HG03439 (cell line): ENCODE measurements around the gene RNFT2.

Experiments
- ATAC-seq: cut with Tn5 transposase; IDR thresholded peaks from one replicate; pipeline ENCODE4 v1.9.1; 2021; ENCODE audit warnings: mild to moderate bottlenecking, moderate library complexity; ENCODE audit not compliant: unreplicated experiment

RNFT2 gene

DNA sequence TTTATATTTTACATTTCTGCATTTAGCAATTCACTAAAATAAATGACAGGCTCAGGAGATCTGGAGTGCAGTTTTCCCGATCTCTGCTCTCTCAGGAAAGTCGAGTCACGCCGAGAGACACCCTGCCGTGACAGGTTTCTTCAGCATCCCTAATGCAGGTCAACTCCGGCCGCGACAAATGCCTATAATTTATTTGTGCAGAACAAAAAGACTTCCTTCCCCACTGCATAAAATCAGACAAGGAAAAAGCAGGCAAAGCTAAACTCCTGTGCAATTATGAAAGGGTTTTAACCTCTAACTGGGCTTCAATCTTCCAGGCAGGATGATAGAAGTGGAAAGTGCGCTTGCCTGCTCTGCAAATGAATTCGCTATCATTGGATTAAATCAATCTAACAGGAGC lies 28.3 kb upstream of the RNFT2 start:
- ATAC-seq, result no peak

DNA sequence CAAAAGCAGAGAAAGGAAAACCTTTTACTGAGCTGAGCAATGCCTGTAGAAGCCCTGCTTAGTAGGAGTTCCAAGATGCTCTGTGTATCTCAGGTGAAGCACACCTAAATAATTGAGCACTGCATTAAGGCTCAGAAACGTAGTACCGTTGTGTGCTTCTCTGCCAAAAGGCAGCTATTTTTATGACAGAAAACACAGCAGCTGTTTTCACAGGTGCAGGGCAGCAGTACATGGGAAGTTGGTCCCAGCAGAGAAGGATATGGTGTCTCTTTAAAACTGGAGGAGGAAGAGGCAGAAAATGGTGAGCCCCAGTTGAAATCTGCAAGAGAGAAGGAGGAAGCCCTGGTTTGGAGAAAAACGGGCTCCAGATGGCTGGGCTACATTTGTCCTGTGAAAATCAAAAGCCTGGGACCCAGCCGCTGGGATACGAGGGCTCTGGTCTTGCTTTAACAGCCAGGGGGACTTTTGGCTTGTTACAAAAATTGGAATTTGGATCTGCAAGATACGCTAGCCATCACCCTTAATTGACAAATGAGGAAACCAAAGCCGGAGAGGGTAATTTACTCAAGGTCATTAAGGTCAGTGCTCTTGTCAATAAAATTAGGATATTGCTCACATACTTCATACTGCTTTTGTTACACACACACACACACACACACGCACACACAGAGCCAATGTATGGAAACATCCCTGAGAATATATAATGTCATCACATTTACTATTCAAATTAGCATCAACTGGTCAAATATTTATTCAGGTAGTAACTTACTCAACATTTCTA lies 27.6 kb upstream of the RNFT2 start:
- ATAC-seq, result no peak

DNA sequence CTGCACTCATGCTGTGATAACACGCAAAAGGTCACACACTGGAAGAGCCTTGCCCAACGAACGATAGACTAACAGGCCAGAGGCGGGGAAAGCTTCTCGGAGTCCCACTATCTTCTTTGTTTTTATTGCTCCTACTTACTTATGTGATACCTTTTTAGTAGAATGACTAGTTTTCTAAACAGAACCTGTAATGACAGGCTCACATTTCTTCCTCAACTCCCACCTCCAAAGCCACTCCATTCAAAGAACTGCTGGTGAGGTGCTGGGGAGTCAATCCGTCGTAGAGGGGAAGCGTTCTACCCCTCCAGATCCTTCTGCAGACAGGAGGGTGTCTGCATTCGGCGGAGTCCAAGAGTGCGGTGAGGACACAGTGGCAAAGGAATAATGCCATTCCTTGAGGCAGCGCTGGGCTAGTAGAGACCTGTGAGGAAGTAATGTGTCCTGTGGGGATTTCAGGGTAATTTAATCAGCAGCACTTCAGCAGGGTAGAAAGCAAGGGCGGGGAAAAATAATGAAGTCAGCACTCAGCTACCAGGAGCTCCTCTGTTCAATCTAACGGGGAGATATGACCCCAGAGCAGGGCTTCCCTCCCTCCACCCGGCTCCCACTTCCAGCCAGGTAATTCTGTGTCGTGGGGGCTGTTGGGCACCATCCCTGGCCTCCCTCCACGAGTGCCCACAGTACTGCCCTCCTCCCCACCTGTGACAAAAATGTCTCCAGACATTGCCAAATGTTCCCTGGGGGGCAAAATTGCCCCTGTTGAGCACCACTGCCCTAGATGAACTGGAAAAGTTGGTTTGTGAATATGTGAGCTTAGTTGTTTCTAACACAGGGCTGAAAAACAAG lies 25.4 kb upstream of the RNFT2 start:
- no peak for ATAC-seq

DNA sequence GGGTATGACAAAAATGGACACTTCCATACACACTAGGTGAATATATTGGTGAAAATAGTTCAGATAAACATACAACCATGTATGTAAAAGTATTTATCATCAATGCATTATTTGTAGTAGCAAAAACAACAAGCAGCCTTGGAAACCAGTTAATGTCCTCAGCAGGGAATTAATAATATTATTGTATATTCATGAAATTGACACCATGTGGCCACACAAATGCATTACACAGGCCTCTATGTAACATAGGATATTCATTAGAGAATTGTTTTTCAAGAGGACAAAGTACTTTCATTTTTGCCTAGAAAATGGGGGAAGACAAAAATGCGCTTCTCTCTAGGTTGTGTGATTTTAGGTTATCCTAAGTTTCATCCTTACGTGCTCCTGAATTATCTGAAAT lies 24.6 kb upstream of the RNFT2 start:
- no peak for ATAC-seq

DNA sequence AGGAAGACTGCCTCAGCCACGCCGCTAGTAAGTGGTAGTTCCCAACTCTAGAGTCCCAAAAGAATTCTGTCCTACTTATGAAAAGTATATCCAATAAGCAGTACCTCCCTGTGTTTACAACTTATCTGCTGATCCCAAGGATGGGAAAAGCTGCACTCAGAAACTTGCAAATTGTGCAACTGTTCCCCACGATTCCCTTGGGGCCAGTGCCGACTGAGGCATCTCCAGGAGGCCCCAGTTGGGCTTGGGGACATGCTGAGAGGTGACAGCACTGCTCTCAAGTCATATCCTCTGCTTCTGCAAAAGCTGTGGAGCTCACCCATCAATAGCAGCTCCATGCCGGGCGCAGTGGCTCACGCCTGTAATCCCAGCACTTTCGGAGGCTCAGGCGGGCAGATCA lies 23.9 kb upstream of the RNFT2 start:
- no peak for ATAC-seq

DNA sequence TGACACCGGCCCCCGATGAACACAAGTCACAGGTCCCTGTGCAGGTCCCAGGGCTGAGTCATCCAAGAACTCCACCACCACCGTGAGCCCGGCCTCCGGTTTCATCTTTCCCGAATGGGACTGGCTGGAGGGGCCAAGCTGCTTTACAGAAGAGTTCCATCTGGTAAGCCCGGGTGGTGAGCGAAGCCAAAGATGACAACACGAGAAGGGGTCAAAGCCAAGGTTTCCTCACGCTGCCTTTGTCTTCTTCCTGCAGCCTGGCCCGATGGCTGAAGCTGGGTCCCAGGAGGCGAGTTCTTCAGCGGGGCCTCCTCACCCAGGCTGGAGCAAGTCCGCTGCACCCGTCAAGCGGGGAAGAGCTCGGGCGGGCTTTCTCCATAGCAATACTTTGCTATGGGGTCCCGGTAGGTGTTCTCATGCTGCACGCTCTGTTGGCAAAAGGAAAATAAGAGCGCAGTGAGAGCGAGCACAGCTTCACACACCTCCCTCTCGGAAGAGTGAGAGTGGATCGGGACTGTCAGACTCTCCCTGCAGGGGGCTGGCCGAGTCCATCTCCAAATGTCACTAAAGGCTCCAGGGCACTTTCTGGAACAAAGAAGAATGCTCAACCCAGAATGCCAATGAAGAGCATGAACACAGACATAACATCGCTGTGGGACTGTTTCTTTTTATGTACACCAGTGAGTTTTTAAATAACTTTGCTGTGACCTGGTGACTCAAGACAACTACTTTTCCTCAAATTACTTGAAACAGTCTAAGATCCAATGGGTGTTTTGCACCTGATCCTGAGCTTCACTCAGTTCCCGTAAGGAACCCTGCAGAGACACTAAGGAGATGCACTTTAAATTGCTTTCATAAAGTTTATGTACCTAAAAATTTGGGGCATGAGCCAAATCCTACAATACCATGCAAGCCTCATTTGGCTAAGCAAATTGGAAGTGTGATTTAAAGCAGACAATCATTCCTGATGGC lies 20.4 kb upstream of the RNFT2 start:
- no peak for ATAC-seq

DNA sequence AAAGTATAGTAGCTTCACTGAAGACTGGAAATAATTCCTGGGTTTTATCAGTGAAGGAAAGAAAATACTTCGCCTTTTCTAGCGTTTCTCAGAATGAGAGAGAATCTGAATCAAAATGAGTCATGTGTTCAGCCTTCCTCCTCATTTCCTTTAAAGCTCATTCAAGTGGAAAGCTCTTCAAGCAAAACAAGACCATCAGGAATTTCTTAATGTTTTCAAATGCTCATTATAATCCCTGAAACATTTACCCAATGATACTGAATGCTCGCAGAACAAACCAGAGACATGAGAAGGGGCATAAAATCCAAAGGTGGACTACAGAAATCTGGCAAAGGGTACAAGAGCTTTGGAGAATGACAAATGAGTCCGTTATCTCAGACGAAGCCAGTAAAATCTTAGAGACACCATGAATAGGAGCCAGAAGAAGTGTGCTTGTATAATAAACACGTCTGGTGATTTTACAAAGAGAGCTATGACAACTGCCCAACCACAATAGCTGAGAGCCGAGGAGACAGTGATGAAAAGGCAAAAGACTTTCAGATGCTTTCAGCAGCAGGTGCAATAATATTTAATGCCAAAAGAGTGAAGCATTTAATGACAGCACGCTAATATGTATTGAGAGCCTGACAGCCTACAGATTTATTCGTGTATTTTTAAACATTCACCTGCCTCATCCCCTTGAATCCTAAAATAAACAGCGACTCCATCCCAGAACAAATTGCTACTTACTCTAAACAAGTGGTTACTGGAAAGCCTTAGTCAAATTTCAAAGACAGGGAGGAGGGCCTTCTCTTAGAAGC lies 19.3 kb upstream of the RNFT2 start:
- no peak for ATAC-seq

DNA sequence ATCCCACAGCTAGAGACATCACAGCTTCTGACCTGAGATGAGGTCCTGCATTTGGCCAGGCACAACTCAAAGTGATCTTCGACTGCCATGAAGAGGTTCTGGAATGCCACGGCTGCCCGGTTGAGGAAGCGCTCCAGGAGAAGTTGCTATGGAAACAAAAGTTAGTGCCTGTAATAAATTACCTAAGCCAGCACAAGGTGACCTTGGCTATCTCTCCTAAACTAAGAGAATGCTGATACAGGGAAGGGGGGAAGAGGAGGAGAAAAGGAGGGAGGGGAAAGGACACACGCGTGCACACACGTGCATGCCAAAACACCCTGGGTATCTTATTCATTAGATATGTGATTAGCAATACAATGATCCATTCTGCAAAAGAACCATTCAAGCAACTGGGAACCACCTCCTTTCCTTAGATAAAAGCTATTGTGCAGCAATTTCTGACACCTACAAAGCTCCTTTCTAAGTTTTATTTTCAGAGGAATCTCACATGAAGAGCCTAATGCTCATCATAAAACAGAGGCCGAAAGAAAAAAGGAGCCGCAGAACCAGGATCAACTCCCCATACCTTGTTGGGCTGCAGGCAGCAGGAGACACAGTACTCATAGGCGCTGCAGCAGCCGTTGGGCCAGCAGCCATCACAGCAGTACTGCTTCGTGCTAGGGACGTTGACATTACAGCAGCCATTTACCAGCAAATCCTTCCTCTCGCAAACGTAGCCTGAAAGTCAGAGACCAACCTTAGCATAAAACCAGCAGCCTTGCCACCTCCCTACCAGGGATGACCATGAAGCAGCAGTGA lies 18.2 kb upstream of the RNFT2 start:
- no peak for ATAC-seq

DNA sequence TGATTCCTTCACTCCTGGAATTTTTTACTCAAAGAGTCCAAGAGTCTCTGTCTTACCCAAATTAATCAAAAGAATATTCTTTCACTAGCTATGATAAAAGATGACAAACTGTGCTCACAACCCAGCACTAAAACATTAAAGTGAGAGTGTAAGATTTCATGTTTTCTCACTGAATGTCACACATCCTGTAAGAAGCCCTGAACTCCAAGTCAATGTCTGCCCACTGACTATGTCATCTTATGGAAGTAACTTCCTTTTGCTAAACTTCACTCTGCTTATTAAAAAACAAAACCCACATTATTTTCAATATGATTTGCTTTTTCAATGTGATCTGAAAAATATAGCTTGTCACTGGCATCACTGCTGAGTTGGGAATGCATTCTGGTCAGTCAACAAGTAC lies 15.9 kb upstream of the RNFT2 start:
- ATAC-seq, result no peak

DNA sequence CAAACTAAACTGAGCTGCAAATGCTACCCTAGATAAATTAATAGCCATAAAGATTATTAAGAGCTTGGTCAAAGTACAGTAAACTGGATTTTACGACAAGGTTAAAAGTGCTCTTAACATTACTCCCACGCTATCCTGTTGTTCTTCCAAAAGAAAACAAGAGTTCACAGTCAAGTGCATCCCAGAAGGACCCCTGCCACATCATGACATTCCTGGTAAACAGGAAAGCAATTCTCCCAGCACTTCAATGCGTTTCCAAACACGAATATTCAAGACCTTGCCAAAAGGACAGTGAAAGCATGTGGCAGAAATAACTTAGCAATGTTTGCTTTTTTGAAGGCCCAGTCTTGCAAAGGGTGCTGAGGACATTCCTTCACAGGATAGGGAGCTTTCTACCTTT lies 11.4 kb upstream of the RNFT2 start:
- no peak for ATAC-seq

DNA sequence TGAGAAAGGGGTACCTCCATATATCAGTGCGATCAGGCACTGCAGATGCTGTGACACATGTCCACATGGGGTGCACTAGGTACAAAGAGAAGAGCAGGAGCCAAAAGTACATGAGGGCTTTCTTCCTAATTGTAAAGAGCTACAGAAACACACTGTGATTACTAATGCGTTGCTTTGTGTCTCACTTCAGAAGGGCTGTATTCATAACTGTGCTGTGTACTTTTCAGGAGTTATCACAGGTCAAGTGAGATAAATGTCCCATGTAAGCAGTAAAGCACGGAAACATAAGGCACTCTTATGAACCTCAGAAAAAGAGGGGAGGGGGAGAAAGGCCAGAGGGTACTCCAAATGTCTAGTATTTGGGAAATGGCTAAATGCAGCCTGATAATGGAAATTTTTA lies 10.9 kb upstream of the RNFT2 start:
- ATAC-seq, result no peak

DNA sequence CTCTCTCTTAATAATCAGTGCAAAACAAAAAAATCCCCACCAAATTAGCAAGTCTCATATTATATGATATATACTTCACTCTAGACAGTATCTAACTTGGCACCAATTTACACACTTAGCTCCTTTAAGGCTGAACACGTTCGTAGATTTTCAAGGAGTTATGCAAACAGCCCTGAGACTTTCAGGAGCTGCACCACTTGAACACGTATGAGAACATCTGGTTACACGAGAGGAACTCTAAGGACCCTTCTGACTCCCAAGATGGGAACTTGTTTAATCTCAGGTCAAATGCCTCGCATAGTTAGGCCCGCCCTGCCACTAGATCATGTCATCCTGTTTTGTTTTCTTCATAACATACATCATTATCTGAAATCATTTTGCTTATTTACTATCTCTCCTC lies 10.2 kb upstream of the RNFT2 start:
- ATAC-seq, result no peak

DNA sequence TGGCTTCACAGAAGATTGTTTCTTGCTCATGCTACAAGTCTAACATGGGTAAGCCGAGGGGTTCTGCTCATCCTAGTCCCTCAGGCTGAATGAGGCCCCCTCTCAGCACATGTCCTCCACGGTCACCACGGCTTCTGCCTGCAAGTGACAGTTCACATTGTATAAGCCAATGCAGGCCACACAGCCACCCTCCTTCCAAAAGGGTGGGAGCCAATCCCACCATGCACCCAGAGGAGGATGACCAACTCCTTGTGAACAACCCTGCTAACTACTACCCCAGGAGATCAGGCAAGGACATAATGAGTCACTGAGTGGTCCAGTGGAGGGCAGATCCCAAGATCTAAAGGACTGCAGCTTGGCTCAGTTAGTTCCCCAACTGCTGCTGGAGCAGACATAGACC lies 6.3 kb upstream of the RNFT2 start:
- no peak for ATAC-seq

DNA sequence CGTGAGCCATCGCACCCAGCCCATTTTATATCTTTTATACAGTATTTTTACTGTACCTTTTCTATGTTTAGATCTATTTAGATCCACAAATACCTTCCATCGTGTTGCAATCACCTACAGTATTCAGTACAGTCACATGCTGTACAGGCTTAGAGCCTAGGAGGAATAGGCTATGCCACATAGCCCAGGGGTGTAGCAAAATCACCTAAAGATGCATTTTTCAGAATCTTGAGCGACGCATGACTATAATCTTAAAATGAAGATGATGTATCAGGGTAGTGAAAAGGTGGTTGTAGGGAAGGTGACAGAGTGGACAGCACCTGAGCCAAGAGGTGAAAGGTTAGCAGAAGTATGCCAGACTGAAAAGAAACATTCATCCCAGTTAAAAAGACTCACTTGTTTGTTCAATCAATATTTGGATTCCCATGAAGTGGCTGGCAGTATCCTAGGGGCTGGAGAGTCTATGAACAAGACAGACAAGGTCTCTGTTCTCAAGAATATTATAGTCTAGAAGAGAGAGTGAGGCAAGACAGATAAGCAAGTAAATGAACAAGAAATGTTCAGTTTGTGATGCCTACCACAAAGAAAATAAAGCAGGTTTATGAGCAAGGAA lies 3.9 kb upstream of the RNFT2 start:
- ATAC-seq, result no peak

DNA sequence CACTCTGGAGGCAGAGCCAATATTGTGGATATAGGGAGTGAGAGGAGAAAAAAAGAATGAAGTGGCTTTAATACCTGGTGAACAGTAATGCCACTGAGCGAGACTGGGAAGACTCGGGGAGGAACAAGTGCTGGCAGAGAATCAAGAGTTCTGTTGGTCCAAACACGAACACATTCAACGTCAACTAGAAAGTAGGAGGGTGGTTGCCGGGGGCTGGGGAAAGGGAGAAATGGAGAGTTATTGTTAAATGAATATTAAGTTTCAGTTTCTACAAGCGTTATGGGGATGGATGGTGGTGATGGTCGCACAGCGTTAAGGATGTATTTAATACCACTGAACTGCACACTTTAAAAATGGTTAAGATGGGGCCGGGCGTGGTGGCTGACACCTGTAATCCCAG lies 3.0 kb upstream of the RNFT2 start:
- no peak for ATAC-seq

DNA sequence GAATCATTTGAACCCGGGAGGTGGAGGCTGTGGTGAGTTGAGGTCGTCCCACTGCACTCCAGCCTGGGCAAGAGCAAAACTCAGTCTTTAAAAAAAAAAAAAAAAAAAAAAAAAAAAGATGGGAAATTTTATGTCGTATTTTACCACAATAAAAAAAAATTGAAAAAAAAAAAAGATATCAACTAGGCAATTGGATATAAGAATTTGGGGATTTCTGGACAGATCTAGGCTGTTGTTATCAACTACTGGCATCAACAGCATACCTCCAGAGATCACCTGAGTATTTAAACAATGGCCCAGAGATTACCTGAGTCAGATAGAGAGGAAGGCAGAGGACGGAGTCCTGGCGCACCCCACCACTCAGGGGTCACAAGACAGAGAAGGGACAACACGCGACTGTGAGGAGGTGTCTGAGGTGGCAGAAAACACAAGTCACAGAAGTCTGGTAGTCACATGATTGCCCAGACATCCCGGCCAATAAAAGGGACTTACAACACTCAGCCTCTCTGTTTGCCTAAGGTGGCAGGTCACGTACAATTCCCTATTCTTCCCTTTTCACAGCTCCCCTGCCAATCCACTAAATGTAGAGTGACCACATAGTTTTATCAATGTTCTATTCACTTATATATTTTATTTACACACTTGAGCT lies 2.0 kb upstream of the RNFT2 start:
- ATAC-seq, result no peak

DNA sequence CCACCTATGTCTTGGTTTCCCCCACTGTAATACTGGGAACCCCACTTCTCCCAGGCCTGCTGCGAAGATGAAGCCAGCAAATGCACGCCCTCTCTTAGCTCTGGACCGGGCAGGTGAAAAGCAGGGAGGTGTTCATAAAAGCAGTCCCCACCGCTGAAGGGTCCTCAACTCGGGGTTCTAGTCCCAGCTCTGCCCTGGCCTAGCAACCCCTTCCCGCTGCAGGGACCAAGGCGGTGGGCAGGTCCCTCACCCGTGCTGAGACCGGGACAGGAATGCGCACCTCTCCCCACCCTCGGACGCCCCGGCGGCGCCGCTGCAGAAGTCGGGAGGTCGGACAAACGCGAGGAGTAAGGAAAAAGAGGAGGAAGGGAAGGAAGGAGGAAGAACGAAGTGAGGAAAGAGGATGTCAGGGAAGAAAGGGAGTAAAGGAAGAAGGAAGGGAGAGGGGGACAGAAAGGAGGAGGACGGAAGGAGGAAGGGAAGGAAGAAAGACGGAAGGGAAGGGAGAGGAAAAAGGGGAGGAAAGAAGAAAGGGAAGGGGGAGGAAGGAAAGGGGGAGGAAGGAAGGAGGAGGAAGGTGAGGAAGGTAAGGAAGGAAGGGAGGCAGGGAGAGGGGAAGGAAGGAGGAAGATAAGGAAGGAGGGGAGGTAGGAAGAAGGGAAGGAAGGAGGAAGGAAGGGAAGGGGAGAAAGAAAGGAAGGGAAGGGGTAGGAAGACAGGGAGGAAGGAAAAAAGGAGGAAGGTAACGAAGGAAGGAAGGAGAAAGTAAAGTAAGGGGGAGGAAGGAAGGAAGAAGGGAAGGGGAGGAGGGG lies 947 bp upstream of the RNFT2 start:
- no peak for ATAC-seq

DNA sequence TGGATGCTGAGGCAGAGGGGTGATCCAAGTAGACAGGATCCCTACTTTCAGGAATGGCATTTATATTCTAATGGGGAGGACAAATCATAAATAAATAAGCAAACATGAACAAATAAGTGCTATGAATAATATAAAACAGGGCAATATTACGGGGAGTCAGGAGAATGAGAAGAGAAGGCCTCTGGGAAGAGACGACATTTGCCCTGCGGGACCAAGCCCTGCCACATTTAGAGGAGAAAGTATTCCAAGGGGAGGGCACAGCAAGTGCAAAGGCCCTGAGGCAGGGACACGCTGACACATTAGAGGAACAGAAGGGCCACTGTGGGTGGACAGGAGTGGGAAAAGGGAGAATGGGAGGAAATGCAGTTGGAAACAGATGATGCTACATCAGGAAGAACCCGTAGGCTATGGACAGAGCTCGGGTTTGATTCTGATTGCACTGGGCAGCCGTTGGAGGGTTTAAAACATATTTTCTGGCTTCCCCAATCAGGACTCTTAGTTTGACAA lies 1.3 kb downstream of the RNFT2 start:
- no peak for ATAC-seq
